Hepatocyte (in vitro differentiated cells): Measurements from ENCODE around the gene HSPB8.

Source experiments
- EZH2phosphoT487 ChIP-seq: fragments of 200-600 bp; sonication (generic); IDR thresholded peaks from one replicate; pipeline ENCODE4 v1.6.1; 2018; ENCODE audit warnings: antibody characterized with exemption, mild to moderate bottlenecking, low read depth, moderate library complexity; ENCODE audit not compliant: unreplicated experiment, severe bottlenecking
- TF ChIP-seq, protein P1 (sequence below): fragments of 200-600 bp; sonication (generic); IDR thresholded peaks from 2 replicates; pipeline ENCODE4 v1.5.1; 2016; ENCODE audit warnings: antibody characterized with exemption, mild to moderate bottlenecking; ENCODE audit not compliant: poor library complexity

DNA sequence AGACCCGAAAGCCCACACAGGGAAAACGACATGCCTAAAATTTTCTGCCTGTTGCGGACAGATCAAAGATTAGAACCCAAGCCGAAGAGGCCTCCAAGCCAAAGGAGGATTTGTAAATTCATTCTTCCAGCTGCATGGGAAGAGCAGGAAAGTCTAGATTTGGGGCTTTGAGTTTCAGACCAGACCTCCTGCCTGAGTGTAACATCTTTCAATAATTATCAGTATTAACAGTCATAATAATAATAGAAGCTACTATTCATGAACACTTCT lies 1.7 kb upstream of the HSPB8 start:
- TF ChIP-seq, protein P1, sequence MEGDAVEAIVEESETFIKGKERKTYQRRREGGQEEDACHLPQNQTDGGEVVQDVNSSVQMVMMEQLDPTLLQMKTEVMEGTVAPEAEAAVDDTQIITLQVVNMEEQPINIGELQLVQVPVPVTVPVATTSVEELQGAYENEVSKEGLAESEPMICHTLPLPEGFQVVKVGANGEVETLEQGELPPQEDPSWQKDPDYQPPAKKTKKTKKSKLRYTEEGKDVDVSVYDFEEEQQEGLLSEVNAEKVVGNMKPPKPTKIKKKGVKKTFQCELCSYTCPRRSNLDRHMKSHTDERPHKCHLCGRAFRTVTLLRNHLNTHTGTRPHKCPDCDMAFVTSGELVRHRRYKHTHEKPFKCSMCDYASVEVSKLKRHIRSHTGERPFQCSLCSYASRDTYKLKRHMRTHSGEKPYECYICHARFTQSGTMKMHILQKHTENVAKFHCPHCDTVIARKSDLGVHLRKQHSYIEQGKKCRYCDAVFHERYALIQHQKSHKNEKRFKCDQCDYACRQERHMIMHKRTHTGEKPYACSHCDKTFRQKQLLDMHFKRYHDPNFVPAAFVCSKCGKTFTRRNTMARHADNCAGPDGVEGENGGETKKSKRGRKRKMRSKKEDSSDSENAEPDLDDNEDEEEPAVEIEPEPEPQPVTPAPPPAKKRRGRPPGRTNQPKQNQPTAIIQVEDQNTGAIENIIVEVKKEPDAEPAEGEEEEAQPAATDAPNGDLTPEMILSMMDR: no peak
- no peak for TF ChIP-seq EZH2phosphoT487
